ENCODE results near the gene IQCB1. TPM values are rescaled to one million over a fixed set of nuclear protein-coding genes. Genes with fewer than 3 reads are reported as not detected.

The IQCB1 gene
- total and polyA plus RNA-seq, 2 experiments from 2014 or later: 28.8 to 39.0 TPM

GRCh38 chr3:121844892-121845291 is 10.0 kb upstream of the IQCB1 start (continued):
- TF ChIP-seq JUNB (IDR thresholded peaks at IDR 0.05; ENCODE audit: unreplicated experiment): no peak
- no peak for TF ChIP-seq ETS1 (IDR thresholded peaks at IDR 0.05)

GRCh38 chr3:121839962-121840361 is 5.1 kb upstream of the IQCB1 start:
- H3K9me3 Mint-ChIP-seq: no peaks in the 10 kb centered on the region; the same call in 2 of the 3 replicates
- TF ChIP-seq, protein P1, sequence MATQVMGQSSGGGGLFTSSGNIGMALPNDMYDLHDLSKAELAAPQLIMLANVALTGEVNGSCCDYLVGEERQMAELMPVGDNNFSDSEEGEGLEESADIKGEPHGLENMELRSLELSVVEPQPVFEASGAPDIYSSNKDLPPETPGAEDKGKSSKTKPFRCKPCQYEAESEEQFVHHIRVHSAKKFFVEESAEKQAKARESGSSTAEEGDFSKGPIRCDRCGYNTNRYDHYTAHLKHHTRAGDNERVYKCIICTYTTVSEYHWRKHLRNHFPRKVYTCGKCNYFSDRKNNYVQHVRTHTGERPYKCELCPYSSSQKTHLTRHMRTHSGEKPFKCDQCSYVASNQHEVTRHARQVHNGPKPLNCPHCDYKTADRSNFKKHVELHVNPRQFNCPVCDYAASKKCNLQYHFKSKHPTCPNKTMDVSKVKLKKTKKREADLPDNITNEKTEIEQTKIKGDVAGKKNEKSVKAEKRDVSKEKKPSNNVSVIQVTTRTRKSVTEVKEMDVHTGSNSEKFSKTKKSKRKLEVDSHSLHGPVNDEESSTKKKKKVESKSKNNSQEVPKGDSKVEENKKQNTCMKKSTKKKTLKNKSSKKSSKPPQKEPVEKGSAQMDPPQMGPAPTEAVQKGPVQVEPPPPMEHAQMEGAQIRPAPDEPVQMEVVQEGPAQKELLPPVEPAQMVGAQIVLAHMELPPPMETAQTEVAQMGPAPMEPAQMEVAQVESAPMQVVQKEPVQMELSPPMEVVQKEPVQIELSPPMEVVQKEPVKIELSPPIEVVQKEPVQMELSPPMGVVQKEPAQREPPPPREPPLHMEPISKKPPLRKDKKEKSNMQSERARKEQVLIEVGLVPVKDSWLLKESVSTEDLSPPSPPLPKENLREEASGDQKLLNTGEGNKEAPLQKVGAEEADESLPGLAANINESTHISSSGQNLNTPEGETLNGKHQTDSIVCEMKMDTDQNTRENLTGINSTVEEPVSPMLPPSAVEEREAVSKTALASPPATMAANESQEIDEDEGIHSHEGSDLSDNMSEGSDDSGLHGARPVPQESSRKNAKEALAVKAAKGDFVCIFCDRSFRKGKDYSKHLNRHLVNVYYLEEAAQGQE (IDR thresholded peaks at IDR 0.05; ENCODE audit: unreplicated experiment): no peak
- TF ChIP-seq, protein P2, sequence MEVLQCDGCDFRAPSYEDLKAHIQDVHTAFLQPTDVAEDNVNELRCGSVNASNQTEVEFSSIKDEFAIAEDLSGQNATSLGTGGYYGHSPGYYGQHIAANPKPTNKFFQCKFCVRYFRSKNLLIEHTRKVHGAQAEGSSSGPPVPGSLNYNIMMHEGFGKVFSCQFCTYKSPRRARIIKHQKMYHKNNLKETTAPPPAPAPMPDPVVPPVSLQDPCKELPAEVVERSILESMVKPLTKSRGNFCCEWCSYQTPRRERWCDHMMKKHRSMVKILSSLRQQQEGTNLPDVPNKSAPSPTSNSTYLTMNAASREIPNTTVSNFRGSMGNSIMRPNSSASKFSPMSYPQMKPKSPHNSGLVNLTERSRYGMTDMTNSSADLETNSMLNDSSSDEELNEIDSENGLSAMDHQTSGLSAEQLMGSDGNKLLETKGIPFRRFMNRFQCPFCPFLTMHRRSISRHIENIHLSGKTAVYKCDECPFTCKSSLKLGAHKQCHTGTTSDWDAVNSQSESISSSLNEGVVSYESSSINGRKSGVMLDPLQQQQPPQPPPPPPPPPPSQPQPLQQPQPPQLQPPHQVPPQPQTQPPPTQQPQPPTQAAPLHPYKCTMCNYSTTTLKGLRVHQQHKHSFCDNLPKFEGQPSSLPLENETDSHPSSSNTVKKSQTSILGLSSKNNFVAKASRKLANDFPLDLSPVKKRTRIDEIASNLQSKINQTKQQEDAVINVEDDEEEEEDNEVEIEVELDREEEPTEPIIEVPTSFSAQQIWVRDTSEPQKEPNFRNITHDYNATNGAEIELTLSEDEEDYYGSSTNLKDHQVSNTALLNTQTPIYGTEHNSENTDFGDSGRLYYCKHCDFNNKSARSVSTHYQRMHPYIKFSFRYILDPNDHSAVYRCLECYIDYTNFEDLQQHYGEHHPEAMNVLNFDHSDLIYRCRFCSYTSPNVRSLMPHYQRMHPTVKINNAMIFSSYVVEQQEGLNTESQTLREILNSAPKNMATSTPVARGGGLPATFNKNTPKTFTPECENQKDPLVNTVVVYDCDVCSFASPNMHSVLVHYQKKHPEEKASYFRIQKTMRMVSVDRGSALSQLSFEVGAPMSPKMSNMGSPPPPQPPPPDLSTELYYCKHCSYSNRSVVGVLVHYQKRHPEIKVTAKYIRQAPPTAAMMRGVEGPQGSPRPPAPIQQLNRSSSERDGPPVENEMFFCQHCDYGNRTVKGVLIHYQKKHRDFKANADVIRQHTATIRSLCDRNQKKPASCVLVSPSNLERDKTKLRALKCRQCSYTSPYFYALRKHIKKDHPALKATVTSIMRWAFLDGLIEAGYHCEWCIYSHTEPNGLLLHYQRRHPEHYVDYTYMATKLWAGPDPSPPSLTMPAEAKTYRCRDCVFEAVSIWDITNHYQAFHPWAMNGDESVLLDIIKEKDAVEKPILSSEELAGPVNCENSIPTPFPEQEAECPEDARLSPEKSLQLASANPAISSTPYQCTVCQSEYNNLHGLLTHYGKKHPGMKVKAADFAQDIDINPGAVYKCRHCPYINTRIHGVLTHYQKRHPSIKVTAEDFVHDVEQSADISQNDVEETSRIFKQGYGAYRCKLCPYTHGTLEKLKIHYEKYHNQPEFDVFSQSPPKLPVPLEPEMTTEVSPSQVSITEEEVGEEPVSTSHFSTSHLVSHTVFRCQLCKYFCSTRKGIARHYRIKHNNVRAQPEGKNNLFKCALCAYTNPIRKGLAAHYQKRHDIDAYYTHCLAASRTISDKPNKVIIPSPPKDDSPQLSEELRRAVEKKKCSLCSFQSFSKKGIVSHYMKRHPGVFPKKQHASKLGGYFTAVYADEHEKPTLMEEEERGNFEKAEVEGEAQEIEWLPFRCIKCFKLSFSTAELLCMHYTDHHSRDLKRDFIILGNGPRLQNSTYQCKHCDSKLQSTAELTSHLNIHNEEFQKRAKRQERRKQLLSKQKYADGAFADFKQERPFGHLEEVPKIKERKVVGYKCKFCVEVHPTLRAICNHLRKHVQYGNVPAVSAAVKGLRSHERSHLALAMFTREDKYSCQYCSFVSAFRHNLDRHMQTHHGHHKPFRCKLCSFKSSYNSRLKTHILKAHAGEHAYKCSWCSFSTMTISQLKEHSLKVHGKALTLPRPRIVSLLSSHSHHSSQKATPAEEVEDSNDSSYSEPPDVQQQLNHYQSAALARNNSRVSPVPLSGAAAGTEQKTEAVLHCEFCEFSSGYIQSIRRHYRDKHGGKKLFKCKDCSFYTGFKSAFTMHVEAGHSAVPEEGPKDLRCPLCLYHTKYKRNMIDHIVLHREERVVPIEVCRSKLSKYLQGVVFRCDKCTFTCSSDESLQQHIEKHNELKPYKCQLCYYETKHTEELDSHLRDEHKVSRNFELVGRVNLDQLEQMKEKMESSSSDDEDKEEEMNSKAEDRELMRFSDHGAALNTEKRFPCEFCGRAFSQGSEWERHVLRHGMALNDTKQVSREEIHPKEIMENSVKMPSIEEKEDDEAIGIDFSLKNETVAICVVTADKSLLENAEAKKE (CRISPR knock-in tag; IDR thresholded peaks at IDR 0.05): no peak
- TF ChIP-seq JUNB (IDR thresholded peaks at IDR 0.05; ENCODE audit: unreplicated experiment) (no peak), CREB1 (CRISPR knock-in tag; IDR thresholded peaks at IDR 0.05; ENCODE audit: low read depth) (no peak), ZNF114 (CRISPR knock-in tag; IDR thresholded peaks at IDR 0.05) (no peak), CTCF (conservative IDR thresholded peaks at IDR 0.05; ENCODE audit: low read depth in 2 of 2) (no peak), NANOG (IDR thresholded peaks at IDR 0.05; ENCODE audit: borderline replicate concordance) (no peak), STAT1 (IDR thresholded peaks at IDR 0.05; ENCODE audit: unreplicated experiment) (no peak), EZH2phosphoT487 (IDR thresholded peaks at IDR 0.05; ENCODE audit: unreplicated experiment) (no peak), EZH2 (IDR thresholded peaks at IDR 0.05; ENCODE audit: low read depth, unreplicated experiment) (no peak), ETS1 (IDR thresholded peaks at IDR 0.05) (no peak)

More at GRCh38 chr3:121839962-121840361, 5.1 kb upstream of the IQCB1 start:
- Histone ChIP-seq H4K20me1 (replicated peaks; ENCODE audit: insufficient read depth) (no peaks in the 10 kb centered on the region), H3K4me3 (no peak overlapping the region), H3K36me3 (ENCODE audit: insufficient read depth) (no peaks in the 10 kb centered on the region; the same call in 1 of the 2 replicates), H3F3A (replicated peaks; ENCODE audit: low read depth) (no peaks in the 10 kb centered on the region), H3K4me2 (no peak overlapping the region), H3K4me1 (ENCODE audit: insufficient read depth) (0 out of 2 replicates have a peak, but pooled peaks cover 4% of the 10 kb centered on the region), H3K9me2 (ENCODE audit: insufficient read depth) (no peaks in the 10 kb centered on the region), H3K27ac (ENCODE audit: low read depth) (no peak overlapping the region), H2AFZ (no peak overlapping the region), H3K79me2 (replicated peaks; ENCODE audit: insufficient read depth) (no peaks in the 10 kb centered on the region), H3K27me3 (ENCODE audit: insufficient read depth) (peaks cover 11% of the 10 kb centered on the region)
- DNase-seq (ENCODE audit: low spot score) (no peak), ATAC-seq (no peak)
- Mint-ChIP-seq H3K4me3 (no peak overlapping the region), H3K4me1 (peaks cover 4% of the 10 kb centered on the region; the same call in 2 of the 3 replicates), H3K27ac (no peak overlapping the region), H3K36me3 (ENCODE audit: low read depth) (no peaks in the 10 kb centered on the region; the same call in 2 of the 3 replicates), H3K27me3 (ENCODE audit: insufficient read depth, low read depth, poor library complexity) (no peaks in the 10 kb centered on the region)
